ENCODE measurements around the gene TP73.

The TP73 gene

GRCh38 chr1:3730543-3731247 lies 78.4 kb downstream of the TP73 start:
- no peak for ATAC-seq

DNA sequence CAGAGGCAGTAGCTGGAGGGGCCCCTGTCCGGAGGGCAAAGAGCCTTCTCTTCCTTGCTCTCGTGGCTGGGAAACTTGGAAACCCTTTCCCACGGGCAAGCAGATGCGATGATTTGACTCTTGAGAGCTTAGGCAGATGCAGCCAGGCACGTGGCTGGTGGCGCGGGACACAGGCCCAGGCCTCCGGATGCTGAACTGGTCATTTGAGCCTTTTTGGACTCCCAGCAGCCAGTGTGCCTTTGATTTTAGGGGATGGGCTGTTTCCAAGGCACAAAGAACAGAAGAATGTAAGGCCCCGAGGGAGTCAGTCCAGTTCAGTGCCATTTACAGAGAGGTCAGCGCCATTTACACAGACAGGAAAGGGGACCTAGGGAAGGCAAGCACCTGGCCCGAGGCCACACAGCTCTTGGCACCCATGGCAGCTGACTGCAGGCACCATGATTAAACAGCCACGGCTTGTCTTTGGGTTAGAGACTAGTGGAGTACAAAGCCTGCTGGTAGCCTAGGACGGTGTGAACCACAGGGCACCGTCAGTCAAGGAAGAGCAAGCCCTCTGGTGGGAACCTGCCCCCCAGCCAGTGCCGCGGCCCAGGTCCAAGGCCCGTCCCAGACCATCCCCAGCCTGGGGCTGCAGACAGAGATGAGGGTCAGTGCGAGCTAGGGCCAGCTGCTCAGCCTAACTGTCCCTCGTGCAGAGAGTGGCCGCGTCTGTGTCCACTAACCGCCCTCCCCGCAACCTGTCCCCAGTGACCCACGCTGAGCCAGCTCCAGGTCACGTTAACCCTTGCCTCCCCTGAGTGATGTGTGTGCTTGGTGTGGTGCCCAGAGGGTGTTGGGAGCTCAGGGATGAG lies 79.5 kb downstream of the TP73 start:
- TF ChIP-seq TSHZ2 (CRISPR knock-in tag; IDR thresholded peaks at IDR 0.05) (no peak), ZFP3 (CRISPR knock-in tag; IDR thresholded peaks at IDR 0.05) (no peak), PPARA (CRISPR knock-in tag; IDR thresholded peaks at IDR 0.05; ENCODE audit: borderline replicate concordance) (no peak), TCF4 (CRISPR knock-in tag; IDR thresholded peaks at IDR 0.05; ENCODE audit: borderline replicate concordance) (no peak), ISL1 (CRISPR knock-in tag; IDR thresholded peaks at IDR 0.05) (no peak)
- ATAC-seq, result no peak

More at GRCh38 chr1:3730543-3731247, 78.4 kb downstream of the TP73 start:
- TF ChIP-seq ZNF565 (CRISPR knock-in tag; conservative IDR thresholded peaks at IDR 0.05; ENCODE audit: low read depth) (no peak), OSR1 (CRISPR knock-in tag; IDR thresholded peaks at IDR 0.05) (no peak), ZNF8 (CRISPR knock-in tag; IDR thresholded peaks at IDR 0.05) (no peak), GLIS3 (CRISPR knock-in tag; IDR thresholded peaks at IDR 0.05) (no peak), ARNTL (CRISPR knock-in tag; IDR thresholded peaks at IDR 0.05; ENCODE audit: borderline replicate concordance, low read depth) (no peak), POU6F1 (CRISPR knock-in tag; IDR thresholded peaks at IDR 0.05; ENCODE audit: borderline replicate concordance, low read depth) (no peak), ZFP3 (CRISPR knock-in tag; IDR thresholded peaks at IDR 0.05) (no peak), RARB (CRISPR knock-in tag; IDR thresholded peaks at IDR 0.05) (no peak), ISL1 (CRISPR knock-in tag; IDR thresholded peaks at IDR 0.05) (no peak), ZC3H10 (CRISPR knock-in tag; IDR thresholded peaks at IDR 0.05) (no peak), CSDC2 (CRISPR knock-in tag; IDR thresholded peaks at IDR 0.05) (no peak), TOX (CRISPR knock-in tag; IDR thresholded peaks at IDR 0.05; ENCODE audit: borderline replicate concordance) (no peak), TSHZ2 (CRISPR knock-in tag; IDR thresholded peaks at IDR 0.05) (no peak), ZFP30 (CRISPR knock-in tag; IDR thresholded peaks at IDR 0.05) (no peak), CSRNP3 (CRISPR knock-in tag; IDR thresholded peaks at IDR 0.05) (no peak), TCF4 (CRISPR knock-in tag; IDR thresholded peaks at IDR 0.05; ENCODE audit: borderline replicate concordance) (no peak), SNAI2 (CRISPR knock-in tag; IDR thresholded peaks at IDR 0.05) (no peak), BACH2 (CRISPR knock-in tag; IDR thresholded peaks at IDR 0.05; ENCODE audit: borderline replicate concordance) (no peak)
- TF ChIP-seq, protein P1, sequence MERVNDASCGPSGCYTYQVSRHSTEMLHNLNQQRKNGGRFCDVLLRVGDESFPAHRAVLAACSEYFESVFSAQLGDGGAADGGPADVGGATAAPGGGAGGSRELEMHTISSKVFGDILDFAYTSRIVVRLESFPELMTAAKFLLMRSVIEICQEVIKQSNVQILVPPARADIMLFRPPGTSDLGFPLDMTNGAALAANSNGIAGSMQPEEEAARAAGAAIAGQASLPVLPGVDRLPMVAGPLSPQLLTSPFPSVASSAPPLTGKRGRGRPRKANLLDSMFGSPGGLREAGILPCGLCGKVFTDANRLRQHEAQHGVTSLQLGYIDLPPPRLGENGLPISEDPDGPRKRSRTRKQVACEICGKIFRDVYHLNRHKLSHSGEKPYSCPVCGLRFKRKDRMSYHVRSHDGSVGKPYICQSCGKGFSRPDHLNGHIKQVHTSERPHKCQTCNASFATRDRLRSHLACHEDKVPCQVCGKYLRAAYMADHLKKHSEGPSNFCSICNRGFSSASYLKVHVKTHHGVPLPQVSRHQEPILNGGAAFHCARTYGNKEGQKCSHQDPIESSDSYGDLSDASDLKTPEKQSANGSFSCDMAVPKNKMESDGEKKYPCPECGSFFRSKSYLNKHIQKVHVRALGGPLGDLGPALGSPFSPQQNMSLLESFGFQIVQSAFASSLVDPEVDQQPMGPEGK (CRISPR knock-in tag; IDR thresholded peaks at IDR 0.05; ENCODE audit: borderline replicate concordance), result no peak

Measured in SK-N-SH treated with all-trans-retinoic acid at 6 μM for 48 hours (cell line).